Stromal cell of bone marrow (primary cell): Measurements from ENCODE around the gene PASD1.
A peak's percentile ranks its signal among the peaks of the same experiment; 100 is the strongest.
"Not testable (repeated sequence)": the region's sequence is repeated elsewhere in the genome, so short reads cannot be mapped to it uniquely, and the experiment has no call there.

ENCODE experiments used
- DNase-seq: peaks from one replicate; pipeline ENCODE4 v3.0.0-alpha.2; 2012; ENCODE audit warnings: low read depth

PASD1 gene

DNA sequence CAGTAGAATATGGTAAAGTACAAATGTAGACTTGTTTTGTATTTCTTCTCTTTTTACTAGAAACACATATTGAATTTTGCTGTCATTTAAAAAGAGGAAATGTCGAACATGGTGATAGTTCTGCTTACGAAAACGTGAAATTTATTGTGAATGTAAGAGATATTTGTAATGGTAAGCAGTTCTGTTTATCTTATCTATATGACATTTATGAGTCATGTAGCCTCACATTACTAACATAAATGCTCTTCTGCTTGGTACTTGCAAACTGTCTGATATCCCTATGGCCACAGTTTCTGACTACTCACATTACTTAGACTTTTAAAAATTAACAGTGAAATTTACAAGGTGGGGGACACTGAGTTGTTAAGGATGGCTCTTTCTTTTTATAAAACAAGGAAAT is 57.9 kb downstream of the PASD1 start:
- DNase-seq, result no peak

DNA sequence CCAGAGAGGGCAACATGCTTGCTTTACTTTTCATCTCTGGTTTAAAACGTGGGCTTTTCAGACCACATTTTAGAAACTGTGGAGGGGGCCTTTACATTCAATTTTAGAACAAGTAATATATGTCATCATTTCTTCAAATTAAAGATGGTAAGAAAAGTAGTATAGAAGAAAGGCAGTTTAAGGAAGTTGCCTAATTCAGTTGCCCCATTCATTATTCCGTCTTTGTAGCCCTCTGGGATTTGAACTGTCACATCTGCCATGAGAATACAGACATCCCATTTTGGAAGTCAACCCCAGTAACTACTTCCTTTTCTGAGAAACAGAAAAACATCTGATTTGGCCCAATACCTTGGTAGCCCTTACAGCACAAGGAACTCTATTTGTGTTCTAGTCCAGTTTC is 61.2 kb downstream of the PASD1 start:
- no peak for DNase-seq

DNA sequence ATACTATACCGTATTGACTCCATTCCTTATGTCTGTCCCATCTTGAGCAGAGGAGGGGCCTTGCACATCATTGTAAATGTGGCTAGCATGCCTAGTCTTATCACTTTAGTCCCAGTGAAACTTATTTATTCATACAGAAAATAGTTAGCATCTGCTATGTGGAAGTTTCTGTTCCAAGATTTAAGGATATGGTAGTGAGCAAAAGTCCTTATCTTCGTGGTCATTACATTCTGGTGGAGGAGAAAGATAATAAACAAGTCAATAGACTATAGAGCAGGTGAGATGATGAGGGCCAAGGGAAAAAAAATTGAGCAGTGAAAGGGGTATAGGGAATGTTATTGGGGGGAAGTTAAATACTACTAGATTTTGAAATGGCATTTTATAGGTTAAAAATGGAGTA is 68.3 kb downstream of the PASD1 start:
- DNase-seq, result no peak

DNA sequence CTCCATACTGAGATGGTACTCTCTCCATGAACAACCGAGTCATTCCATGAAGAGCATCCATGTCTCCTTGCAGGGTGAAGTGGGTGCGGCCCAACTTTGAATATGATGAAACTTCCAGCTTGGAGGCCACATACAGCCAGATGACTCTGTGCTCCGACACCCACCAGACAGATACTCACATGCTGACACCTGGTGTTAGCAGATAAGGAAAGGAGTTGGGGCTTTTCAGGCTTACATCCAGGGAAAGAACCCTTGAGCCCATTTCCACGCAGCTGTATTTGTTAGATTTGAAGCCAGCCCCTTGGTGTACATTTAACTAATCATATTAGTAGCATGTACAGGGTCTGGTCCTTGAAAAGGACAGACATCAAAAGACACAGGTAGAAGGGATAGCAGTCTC is 69.7 kb downstream of the PASD1 start:
- DNase-seq, result no peak

DNA sequence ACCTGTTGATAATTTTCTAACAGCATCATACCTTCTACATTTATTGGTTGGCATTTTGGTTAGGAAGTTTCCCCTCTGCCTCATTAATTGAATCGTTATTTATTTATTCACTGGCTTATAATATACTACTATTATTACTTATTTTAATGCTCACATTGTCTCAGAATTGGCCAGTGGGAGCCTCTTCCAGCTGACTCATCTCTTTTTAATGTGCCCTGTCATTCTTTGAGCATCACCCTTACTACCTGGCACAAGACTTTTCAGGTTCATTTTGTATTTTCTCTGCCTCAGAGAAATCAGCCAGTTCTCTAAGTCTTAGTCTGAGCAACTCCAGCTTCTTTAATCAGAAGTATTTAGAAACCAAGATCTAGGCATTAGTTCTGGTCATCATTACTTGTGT is 71.5 kb downstream of the PASD1 start:
- DNase-seq, result no peak

DNA sequence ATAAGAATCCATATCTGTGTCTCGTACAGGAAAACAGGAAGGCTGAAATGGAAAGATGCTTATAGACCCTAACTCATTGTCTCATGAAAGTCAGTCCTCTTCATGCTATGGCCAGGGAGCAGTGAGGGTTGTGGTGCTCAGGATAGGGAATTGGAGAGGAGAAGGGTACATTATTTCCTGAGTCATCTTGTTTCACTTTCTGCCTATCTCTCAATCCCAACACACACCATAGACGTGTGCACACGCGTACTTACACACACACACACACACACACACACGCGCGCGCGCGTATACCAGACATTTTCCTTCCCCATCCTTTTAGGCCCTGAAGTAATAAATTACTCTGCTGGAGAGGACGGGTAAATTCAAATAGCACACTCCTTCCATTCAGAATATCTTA is 78.1 kb downstream of the PASD1 start:
- DNase-seq, result no peak

DNA sequence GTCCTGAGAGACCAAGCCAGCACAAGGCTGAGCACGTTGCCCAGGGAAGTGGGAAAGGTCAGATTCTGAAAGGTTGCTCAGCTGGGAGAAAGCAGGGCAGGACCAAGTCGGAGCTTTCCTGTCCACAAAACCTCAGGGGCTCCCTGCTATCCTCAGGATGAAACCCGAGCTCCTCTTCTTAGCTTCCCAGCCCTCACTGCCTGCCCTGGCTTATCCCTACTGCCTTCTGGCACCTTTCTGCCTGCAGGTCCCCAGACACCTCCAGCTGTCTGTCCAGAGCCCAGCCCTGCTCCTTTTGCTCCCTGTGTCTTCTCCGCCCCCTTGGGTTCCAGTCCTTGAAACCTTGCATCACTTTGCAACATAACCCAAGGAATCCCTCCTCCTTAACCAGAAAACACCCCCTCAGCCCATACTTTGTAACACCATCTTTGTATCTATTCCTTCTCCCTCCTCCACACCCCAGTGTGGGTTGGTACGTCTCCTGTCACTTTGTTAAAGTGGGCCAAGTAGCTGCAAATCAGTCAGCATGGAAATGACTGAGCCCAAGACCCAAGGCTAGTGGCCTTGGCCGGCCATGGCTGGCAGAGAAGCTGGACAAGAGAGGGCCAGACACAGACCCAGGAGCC is 111.8 kb downstream of the PASD1 start:
- DNase-seq, result no peak

DNA sequence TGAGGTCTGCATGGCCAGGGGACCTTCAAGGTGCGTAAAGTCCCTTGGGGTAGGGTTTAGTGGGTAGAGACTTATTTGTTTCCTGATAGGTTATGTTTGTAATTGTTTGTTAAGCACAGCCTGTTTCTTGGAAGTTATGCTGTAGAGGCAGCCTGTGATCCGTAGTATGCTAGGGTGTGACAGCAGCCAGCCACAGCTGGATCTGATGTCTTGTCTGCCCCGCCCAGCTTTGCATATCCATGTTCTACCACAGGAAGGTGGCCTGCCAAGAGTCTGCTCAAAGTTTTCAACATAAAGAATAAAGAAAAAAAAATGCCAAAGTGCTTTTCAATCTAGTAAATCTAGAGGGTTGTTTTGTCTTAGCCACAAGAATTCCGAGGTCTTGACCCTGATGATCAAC is 112.7 kb downstream of the PASD1 start:
- DNase-seq, result no peak

DNA sequence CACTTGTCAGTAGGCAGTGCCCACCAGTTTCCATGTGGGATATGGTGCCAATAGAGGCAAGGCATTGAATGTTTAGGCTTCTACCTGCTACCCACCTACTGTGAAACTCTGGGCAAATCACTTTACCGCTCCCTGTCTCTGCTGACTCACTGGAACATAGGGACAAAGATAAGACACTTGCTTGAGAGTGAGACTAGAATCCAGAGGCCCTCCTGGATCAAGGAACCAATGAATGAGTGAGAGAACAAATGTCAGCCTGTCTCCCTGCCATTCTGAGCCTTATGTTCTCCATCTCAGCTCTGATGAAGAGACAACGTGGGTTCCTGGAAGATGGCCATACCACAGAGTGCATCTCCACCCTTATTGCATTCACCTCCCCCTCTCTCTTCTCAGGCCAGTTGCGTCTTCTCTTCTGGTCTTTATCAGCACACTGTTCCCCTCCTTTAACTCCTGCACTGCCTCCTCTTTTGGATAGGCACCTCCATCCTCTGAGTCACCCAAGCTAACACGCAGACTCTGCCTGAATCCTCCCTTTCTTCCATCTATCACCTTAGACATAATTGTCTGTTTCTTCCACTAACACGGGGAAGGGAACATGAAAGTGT is 116.4 kb downstream of the PASD1 start:
- DNase-seq, result no peak

DNA sequence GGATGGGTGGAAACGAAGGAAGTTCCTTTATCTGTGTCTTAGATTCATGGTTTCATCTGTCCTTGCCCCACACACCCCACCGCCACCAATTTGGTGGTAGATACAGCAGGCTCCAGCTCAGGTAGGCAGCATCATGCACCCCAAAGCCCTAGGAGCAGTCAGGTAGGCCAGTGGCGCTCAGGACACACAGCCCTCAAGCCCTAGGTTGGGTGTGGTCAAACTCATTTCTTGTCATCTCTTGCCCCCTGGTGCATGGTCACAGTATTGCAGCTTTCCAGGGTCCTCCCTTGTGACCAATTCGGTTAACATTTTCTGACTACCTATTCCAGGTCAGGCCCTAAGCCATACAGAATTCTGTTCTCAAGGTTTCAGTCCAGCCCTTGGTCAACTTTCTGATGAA is 117.3 kb downstream of the PASD1 start:
- DNase-seq, result no peak

DNA sequence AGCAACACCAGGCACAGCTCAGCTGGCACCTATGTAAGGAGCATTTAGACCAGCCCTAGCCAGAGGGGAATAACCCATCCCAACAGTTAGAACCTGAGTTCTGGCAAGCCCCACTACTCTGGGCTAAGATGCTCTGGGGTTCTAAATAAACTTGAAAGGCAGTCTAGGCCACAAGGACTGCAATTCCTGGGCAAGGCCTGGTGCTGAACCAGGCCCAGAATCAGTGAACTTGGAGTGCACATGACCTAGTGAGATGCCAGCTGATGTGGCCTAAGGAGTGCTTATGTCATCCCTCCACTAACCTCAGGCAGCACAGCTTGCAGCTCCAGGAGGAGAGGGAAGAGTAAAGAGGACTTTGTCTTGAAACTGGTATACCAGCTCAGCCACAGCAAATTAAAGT is 124.2 kb downstream of the PASD1 start:
- DNase-seq, result no peak

DNA sequence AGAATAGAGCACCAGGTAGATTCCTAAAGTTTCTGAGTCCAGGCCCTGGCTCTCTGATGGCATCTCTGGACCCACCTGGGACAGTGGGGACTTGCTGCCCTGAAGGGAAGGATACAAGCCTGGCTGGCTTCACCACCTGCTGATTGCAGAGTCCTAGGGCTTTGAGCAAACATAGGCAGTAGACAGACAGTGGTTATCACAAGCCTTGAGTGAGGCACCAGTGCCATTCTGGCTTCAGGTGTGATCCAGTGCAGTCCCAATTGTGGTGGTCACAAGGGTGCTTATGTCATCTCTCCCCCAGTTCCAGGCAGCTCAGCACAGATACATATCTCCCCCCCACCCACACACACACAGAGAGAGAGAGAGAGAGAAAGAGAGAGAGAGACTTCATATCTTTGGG is 125.2 kb downstream of the PASD1 start:
- no peak for DNase-seq

DNA sequence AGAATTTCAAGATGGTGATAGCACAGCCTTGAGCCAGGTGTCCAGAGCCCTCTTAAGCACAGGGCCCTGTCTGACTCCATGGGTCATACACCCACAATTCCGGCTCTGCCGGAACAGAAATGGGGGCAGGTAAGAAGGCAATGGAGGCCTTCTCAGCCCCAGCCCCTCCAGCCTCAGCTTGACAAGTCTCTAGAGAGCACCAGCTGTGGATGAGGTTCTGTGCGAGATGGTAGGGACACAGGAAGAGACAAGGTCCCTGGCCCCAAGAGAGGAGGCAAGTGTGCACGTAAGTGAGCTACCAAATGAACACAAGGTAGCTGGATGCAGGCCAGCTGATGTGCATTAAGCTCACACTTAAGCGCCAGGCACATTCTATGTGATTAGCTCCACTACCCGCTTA is 129.3 kb downstream of the PASD1 start:
- DNase-seq, result no peak

DNA sequence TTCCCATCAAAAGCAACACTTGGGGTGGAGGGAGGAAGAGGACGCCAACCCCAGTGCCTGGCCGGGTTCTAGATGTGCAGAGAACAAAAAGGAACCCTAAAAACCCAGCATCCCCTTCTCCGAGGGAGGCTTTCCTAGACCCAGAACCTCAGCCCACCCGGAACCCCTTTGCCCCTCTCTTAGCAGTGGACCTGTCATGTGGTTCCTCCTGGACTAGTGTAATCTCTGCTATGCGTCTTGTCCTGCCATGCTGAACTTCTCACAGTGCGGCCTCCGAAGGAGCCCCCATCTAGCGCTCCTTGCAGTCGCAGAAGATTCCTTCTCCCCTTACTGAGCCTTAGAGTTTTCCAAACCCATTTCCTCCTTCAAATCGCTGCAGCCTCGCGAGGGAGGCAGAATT is 130.6 kb downstream of the PASD1 start:
- no peak for DNase-seq

DNA sequence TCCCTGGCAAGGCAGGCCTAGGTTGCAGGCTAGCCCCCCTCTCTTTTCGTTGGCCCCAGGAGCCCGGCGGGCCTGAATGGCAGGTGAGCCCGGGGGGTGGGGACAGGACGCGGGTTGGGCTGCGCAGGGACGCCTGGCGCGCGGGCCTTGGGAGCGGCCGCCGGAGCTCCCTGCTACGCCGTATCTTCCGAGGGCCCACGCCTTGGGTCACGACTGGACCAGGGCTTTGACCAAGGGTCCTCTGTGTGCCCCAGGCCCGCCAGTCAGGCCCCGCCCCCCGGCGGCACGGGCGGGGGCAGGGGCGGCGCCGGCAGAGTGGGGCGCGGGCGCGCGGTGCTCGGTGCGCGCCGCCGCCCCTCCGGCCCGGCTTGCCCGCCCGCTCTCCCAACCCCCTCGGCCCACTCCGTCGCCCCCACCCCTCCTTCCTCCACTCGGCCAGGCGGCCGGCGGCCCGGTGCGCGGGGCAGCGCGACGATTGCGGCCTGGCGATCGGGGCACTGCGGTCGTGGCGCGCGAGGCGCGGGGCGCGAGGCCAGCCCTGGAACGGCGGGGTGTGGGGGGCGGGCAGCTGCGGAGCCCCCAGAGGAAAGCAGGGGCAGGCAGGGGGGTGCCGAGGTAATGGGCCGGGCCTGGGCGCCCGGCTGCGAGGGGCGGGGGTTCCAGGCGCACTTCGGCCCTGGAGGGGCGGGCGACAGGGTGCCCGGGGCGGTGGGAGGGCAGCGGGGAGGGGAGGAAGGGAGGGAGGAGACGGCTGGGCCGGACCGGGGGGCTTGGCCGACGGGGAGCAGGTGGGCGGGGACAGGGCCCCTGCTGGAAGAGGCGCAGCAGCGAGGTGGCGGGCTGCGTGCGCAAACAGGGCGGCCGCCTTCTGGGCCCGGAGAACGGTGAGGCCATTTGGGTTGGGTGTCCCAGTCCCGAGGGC is 131.4 kb downstream of the PASD1 start, which contains the start of gene PRRG3:
Gene PRRG3, plus strand, starts transcription at position 798 of the 922 bp plus-strand sequence. CDS start 3,357 bp downstream, outside the sequence.
- DNase-seq, result no peak

DNA sequence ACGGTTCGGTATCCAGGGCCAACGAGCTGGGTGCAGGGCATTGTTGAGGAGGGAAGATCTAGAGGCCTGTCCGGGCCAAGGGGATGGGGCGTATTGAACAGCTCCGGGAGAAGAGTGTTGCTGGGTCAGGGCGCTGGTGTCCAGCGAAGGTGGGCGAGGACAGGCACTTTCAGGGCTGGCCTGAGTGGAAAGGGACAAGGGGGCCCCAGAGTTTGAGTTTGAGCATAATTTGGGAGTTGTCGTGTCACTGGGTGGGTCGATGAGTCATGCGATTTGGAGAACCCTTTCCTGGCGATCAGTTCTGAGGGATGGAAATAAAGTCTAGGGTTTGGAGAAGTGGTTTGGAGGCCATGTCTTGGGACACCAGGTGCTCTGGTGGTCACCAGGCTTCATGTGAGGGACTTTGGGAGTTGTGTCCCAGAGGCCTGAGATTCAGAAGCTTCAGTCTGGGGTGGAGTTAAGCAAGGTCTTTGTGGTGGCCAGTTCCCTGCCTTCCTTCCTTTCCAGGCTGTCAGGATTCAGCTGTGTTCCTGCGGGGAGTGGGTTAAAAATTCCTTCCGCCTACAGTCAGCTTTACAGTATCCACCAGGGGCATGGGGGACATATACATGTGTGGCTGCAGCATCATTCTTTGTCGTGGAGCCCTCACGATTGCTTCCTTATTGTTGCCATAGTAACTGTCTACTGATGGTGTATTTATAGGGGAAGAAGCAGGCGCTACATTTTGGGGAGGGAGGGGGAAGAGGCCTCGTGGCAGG is 132.3 kb downstream of the PASD1 start:
- no peak for DNase-seq

DNA sequence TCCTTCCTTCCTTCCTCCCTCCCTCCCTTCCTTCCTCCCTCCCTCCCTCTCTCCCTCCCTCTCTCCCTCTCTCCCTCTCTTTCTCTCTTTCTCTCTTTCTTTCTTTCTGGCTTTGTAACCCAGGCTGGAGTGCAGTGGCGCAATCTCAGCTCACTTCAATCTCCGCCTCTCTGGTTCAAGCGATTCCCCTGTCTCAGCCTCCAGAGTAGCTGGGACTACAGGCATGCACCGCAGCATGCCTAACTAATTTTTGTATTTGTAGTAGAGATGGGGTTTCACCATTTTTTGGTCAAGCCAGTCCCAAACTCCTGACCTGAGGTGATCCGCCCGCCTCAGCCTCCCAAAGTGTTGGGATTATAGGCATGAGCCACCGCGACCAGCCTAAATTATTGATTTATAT is 133.6 kb downstream of the PASD1 start:
- not testable (repeated sequence) for DNase-seq

DNA sequence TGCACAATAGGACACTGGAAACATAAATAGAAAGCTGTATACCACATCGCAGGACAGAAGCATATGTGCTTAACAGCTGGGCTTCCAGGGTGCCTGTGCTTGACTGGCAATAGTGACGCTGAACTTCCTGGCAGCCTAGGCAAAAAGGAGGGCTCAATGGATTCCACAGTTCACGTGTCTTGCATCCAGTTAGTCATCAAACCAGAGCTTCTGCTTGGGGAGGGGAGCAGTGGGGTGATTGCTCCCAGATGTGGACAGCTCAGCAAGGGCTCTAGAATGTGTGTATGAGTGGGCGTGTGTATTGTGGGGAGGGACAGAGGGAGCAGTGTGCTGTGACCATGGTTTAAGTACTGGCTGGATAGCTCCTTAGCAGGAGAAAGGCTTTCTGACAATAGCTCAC is 134.0 kb downstream of the PASD1 start:
- peak; percentile 91 for DNase-seq

DNA sequence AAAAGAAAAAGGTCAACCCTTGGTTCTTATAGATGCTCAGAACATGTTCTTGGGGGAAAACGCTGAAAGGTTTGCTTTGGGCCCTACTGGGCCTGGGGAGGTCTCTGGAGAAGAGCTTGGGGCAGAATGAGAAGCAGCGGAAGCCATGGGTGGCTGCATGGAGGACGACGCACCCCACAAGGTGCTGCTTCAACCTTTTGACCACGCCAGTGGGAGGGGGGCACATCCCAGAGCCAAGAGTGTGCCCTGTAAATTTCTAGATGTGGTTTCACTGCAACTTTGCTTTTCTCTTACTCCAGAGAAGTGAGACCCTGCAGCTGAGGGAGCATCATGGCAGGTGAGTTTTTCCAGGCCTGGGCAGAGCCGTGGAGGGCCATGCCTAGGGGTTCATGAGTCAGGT is 135.0 kb downstream of the PASD1 start:
- DNase-seq, result no peak

DNA sequence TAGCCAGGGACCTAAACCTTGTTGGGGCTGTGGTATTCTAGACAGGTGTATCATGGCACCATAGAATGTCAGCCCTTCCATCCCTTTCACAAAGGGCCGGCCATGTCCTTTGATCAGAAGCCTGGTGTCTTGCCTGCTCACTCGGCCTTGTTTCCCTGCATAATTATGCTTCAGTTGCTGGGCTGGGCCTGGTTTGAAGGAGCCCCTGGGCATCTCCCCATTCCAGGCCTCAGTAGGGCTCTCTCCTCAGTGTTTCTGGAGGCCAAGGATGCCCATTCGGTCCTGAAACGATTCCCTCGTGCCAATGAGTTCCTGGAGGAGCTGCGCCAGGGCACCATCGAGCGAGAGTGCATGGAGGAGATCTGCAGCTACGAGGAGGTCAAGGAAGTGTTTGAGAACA is 136.3 kb downstream of the PASD1 start:
- DNase-seq, result no peak

DNA sequence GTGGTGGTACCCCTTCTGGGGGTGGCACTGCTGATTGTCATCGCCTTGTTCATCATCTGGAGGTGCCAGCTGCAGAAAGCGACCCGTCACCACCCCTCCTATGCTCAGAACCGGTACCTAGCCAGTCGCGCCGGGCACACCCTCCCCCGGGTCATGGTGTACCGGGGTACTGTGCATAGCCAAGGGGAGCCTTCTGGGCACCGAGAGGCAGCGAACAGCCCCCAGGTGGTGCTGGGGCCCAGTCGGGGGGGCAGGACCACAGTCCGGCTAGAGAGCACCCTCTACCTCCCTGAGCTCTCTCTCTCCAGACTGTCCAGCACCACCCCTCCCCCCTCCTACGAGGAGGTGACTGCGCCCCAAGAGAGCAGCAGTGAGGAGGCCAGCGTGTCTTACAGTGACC is 137.1 kb downstream of the PASD1 start:
- DNase-seq, result no peak

DNA sequence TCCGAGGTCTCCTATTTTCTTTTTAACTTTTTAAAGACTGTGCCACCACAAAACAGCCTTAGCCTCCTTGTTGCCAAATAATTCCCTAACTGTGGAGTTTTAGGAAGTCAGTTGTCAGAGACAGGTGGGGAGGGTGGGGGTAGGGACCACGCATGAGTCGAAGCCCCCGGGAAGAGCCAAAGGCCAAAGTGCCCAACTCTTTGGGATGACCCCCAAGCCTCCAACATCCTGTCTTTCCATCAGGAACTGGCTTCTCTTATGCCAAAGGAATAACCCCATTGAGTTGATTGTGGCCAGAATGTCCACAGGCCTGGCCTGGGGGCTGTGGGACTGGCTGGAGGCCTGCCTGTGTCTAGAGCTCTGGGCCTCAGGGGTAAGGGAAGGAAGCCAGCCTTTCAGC is 137.6 kb downstream of the PASD1 start:
- no peak for DNase-seq
